IMR-90 (cell line): ENCODE data around the gene LYRM2. TPM values are rescaled to one million over a fixed set of nuclear protein-coding genes. Genes with fewer than 3 reads are reported as not detected.

Experiments used
- ATAC-seq: fragments of 200-7000 bp; cut with Tn5 transposase; 2 replicates; pipeline ENCODE4 v1.9.1; 2020; ENCODE audit warnings: low read depth, mild to moderate bottlenecking, moderate library complexity
- Bru-seq: library from RNA; stranded (reverse); fragments of 400-500 nt; gene quantifications from one replicate; lab custom pipeline; 2021; lab: Mats Ljungman, UMichigan
- BruChase-seq, 2 experiments: library from RNA; stranded (reverse); fragments of 400-500 nt; gene quantifications; one replicate each; lab custom pipeline; 2021; lab: Mats Ljungman, UMichigan
- BruUV-seq: library from RNA; stranded (reverse); fragments of 400-500 nt; replicated peaks from 2 replicates; lab custom pipeline; 2021; lab: Mats Ljungman, UMichigan
- CTCF ChIA-PET: fragments of 300-600 bp; formaldehyde crosslinking; extraction: SDS; loops from one replicate; lab custom pipeline; 2021; ENCODE audit warnings: antibody characterized with exemption; lab: Yijun Ruan, JAX
- POLR2A ChIA-PET: fragments of 300-600 bp; sonication (Branson Sonifier 250); formaldehyde crosslinking; loops from one replicate; lab custom pipeline; 2022; ENCODE audit warnings: antibody characterized with exemption; ENCODE audit not compliant: unreplicated experiment; lab: Charles Lee
- DNase-seq: peaks from one replicate; pipeline ENCODE4 v3.0.0; 2013
- H2AFZ ChIP-seq: replicated peaks from 2 replicates; pipeline ENCODE3; 2013; ENCODE audit warnings: low read length, mild to moderate bottlenecking; ENCODE audit not compliant: poor library complexity
- H2AK5ac ChIP-seq: 2 replicates; pipeline ENCODE4 v1.6.1; 2013; ENCODE audit warnings: low read depth, low read length, inconsistent platforms
- H2AK9ac ChIP-seq: replicated peaks from 2 replicates; pipeline ENCODE3; 2013; ENCODE audit warnings: mild to moderate bottlenecking, low read depth, low read length, moderate library complexity; ENCODE audit not compliant: poor library complexity
- H2BK120ac ChIP-seq: 2 replicates; pipeline ENCODE4 v1.6.1; 2013; ENCODE audit warnings: low read depth, low read length, inconsistent platforms
- H2BK15ac ChIP-seq: 3 replicates; pipeline ENCODE4 v1.6.1; 2013; ENCODE audit warnings: low read depth, low read length, inconsistent platforms
- H2BK20ac ChIP-seq: 2 replicates; pipeline ENCODE4 v1.6.1; 2013; ENCODE audit warnings: low read depth, mild to moderate bottlenecking, inconsistent platforms, low read length, moderate library complexity
- H2BK5ac ChIP-seq: 2 replicates; pipeline ENCODE4 v1.6.1; 2013; ENCODE audit warnings: mild to moderate bottlenecking, low read depth, low read length, inconsistent platforms; ENCODE audit not compliant: poor library complexity, severe bottlenecking
- H3K14ac ChIP-seq: replicated peaks from 2 replicates; pipeline ENCODE4 v1.6.1; 2013; ENCODE audit warnings: low read depth, low read length, inconsistent platforms
- H3K18ac ChIP-seq: 2 replicates; pipeline ENCODE4 v1.6.1; 2013; ENCODE audit warnings: low read depth, low read length, control low read depth
- H3K23ac ChIP-seq: 2 replicates; pipeline ENCODE4 v1.6.1; 2013; ENCODE audit warnings: low read depth, low read length, inconsistent platforms
- H3K27ac ChIP-seq: 2 replicates; pipeline ENCODE4 v1.5.1; 2013; ENCODE audit warnings: mild to moderate bottlenecking, control low read depth, low read length; ENCODE audit not compliant: insufficient read depth
- H3K27me3 ChIP-seq: 2 replicates; pipeline ENCODE4 v1.6.1; 2013; ENCODE audit warnings: low read length; ENCODE audit not compliant: control insufficient read depth, insufficient read depth
- H3K36me3 ChIP-seq: 2 replicates; pipeline ENCODE4 v1.6.1; 2013; ENCODE audit warnings: low read length, mixed read lengths; ENCODE audit not compliant: control insufficient read depth, insufficient read depth
- H3K4ac ChIP-seq: 2 replicates; pipeline ENCODE4 v1.6.1; 2013; ENCODE audit warnings: low read depth, low read length, inconsistent platforms
- H3K4me1 ChIP-seq: 2 replicates; pipeline ENCODE4 v1.6.1; 2013; ENCODE audit warnings: low read length, mixed read lengths; ENCODE audit not compliant: control insufficient read depth, insufficient read depth
- H3K4me2 ChIP-seq: 2 replicates; pipeline ENCODE4 v1.6.1; 2013; ENCODE audit warnings: low read depth, mild to moderate bottlenecking, control low read depth, low read length, moderate library complexity
- H3K4me3 ChIP-seq: 2 replicates; pipeline ENCODE4 v1.5.1; 2013; ENCODE audit warnings: low read depth, mild to moderate bottlenecking, control low read depth, low read length, moderate library complexity; ENCODE audit not compliant: insufficient read depth
- H3K56ac ChIP-seq: 2 replicates; pipeline ENCODE4 v1.6.1; 2013; ENCODE audit warnings: low read length, inconsistent platforms; ENCODE audit not compliant: insufficient read depth; ENCODE audit errors: extremely low read depth
- H3K79me1 ChIP-seq, 2 experiments: 2 replicates each; pipeline ENCODE4 v1.6.1; 2013; ENCODE audit warnings: low read length in 2 of 2, inconsistent platforms in 1 of 2, low read depth in 1 of 2
- H3K9ac ChIP-seq: 2 replicates; pipeline ENCODE4 v1.6.1; 2013; ENCODE audit warnings: low read depth, low read length, control low read depth
- H3K9me1 ChIP-seq: 2 replicates; pipeline ENCODE4 v1.6.1; 2013; ENCODE audit warnings: low read length, inconsistent platforms; ENCODE audit not compliant: insufficient read depth
- H3K9me3 ChIP-seq: 2 replicates; pipeline ENCODE4 v1.6.1; 2013; ENCODE audit warnings: low read length; ENCODE audit not compliant: control insufficient read depth, insufficient read depth
- H4K20me1 ChIP-seq: 2 replicates; pipeline ENCODE4 v1.6.1; 2013; ENCODE audit warnings: low read length, inconsistent platforms; ENCODE audit not compliant: insufficient read depth
- H4K5ac ChIP-seq: 2 replicates; pipeline ENCODE4 v1.6.1; 2013; ENCODE audit warnings: mild to moderate bottlenecking, low read depth, low read length, control low read depth
- H4K8ac ChIP-seq, 2 experiments: 2 replicates each; pipeline ENCODE4 v1.6.1; 2013; ENCODE audit warnings: low read depth in 2 of 2, low read length in 2 of 2, control low read depth in 1 of 2, inconsistent platforms in 1 of 2
- H4K91ac ChIP-seq: 2 replicates; pipeline ENCODE4 v1.6.1; 2013; ENCODE audit warnings: low read depth, low read length, inconsistent platforms; ENCODE audit not compliant: insufficient read depth
- BHLHE40 ChIP-seq: fragments of 150-350 bp; IDR thresholded peaks from 2 replicates; pipeline ENCODE4 v1.6.1; 2016; ENCODE audit warnings: mild to moderate bottlenecking, low read depth, low read length
- MXI1 ChIP-seq: IDR thresholded peaks from 2 replicates; pipeline ENCODE4 v1.6.1; 2012; ENCODE audit warnings: low read depth, mild to moderate bottlenecking, low read length, moderate library complexity, borderline replicate concordance
- POLR2A ChIP-seq: IDR thresholded peaks from 2 replicates; pipeline ENCODE4 v1.6.1; 2012; ENCODE audit warnings: mild to moderate bottlenecking, low read depth, low read length
- WGBS, 2 experiments: methylation state at CpG; one replicate each; pipeline versions ENCODE4 v1.1.5 to v1.1.7; 2013; ENCODE audit warnings: missing lambda C conversion rate in 2 of 2; ENCODE audit not compliant: insufficient read length in 1 of 2; ENCODE audit errors: extremely low coverage in 2 of 2; 5-methylcytosine and 5-hydroxymethylcytosine counted together
- dilution Hi-C: fragments of 300-500 bp; cut with HindIII; formaldehyde crosslinking; loops from one replicate; pipeline ENCODE4 v1.14.3; 2018; ENCODE audit warnings: low sequenced_read_pairs; ENCODE audit not compliant: unreplicated experiment
- in situ Hi-C: fragments of 300-500 bp; cut with MboI; formaldehyde crosslinking; loops from 3 replicates; pipeline ENCODE4 v1.14.3; 2019; ENCODE audit warnings: low sequenced_read_pairs, inconsistent platforms, mixed read lengths
- intact Hi-C: fragments of 100-400 bp; cut with micrococcal nuclease; formaldehyde crosslinking; loops from 2 replicates; pipeline ENCODE4 v1.10.0; 2022
- long read RNA-seq: library from polyadenylated mRNA; unstranded; transcript quantifications from one replicate; pipeline ENCODE4 v2.0.0, GENCODE V29; 2021; ENCODE audit not compliant: unreplicated experiment
- polyA plus RNA-seq, 3 experiments: library from polyadenylated mRNA; depleted of rRNA; stranded (reverse); fragments of >200 nt; gene quantifications; 2 replicates each; pipeline ENCODE4 v1.2.3, GENCODE V29; 2012; ENCODE audit warnings: low replicate concordance in 1 of 3
- total RNA-seq: library from RNA; depleted of rRNA; stranded (reverse); fragments of >200 nt; gene quantifications from 2 replicates; pipeline ENCODE4 v1.2.3, GENCODE V29; 2012; rRNA removed
- TF ChIP-seq, protein P1 (sequence below): fragments of 150-350 bp; IDR thresholded peaks from 2 replicates; pipeline ENCODE4 v1.6.1; 2016; ENCODE audit warnings: low read depth, mild to moderate bottlenecking, low read length, moderate library complexity, borderline replicate concordance
- TF ChIP-seq, protein P2 (sequence below): conservative IDR thresholded peaks from 2 replicates; pipeline ENCODE4 v1.5.1; 2012; ENCODE audit warnings: mild to moderate bottlenecking, low read depth, low read length, improper control_type of control experiment

The LYRM2 gene
- total RNA-seq (22.8 and 24.0 TPM in 2 replicates), polyA plus RNA-seq (2012; rRNA removed) (14.0 and 14.8 TPM in 2 replicates), Bru-seq, nascent RNA (percentile 40 among the genes with signal in this experiment), BruChase-seq, experiment 1, labeled RNA remaining after a 6-hour chase (percentile 53 among the genes with signal in this experiment), BruChase-seq, experiment 2, labeled RNA remaining after a 2-hour chase (percentile 50 among the genes with signal in this experiment)
- polyA plus RNA-seq (2012; cell fraction: cytosol; rRNA removed) = 1.7 and 2.3 TPM in 2 replicates
- polyA plus RNA-seq (2012; cell fraction: nucleus; rRNA removed; ENCODE audit: low replicate concordance) = 0.40 and 3.2 TPM in 2 replicates
- long read RNA-seq, full-length matches to known transcripts = 27 of 30 reads
- long read RNA-seq, partial matches to known transcripts = 0 of 30 reads
- long read RNA-seq, other reads (novel, unspliced or antisense) = 3 of 30 reads

GRCh38 chr6:89638320-89639195, at the start of gene LYRM2:
Gene LYRM2 (minus strand): TSS chr6:89638747. CDS start chr6:89638716, 31 bp downstream.
- Histone ChIP-seq H2AK5ac (peak within 1 kb of the TSS; percentile 33; the same call in 1 of the 2 replicates), H2AFZ (peak within 1 kb of the TSS; percentile 99), H3K23ac (peak within 1 kb of the TSS; percentile 95), H3K27ac (peak within 1 kb of the TSS; percentile 89), H3K9me1 (no peaks in the 10 kb centered on the region), H4K91ac (peak within 1 kb of the TSS; percentile 98), H3K9me3 (no peaks in the 10 kb centered on the region), H3K14ac (peak within 1 kb of the TSS; percentile 96), H3K4me1 (no peaks in the 10 kb centered on the region; the same call in 1 of the 2 replicates), H3K56ac (peak within 1 kb of the TSS; percentile 95), H4K5ac (peak within 1 kb of the TSS; percentile 95), H2BK120ac (peak within 1 kb of the TSS; percentile 93), H2BK20ac (0 out of 2 replicates have a peak within 1 kb of the TSS, but pooled peaks have one; percentile 36), H2BK15ac (no peak within 1 kb of the TSS; the same call in 2 of the 3 replicates), H3K4me2 (peak within 1 kb of the TSS; percentile 77), H3K79me1 (peaks cover 10 to 13% of the 10 kb centered on the region in 2 experiments; a peak in 3 of 4 replicates), H4K8ac (peak within 1 kb of the TSS; percentile 57 to 99), H2BK5ac (peak within 1 kb of the TSS; percentile 94), H2AK9ac (peak within 1 kb of the TSS; percentile 93), H3K9ac (peak within 1 kb of the TSS; percentile 85), H3K27me3 (no peaks in the 10 kb centered on the region), H3K4me3 (peak within 1 kb of the TSS; percentile 79), H4K20me1 (no peaks in the 10 kb centered on the region), H3K18ac (peak within 1 kb of the TSS; percentile 93), H3K36me3 (peaks cover 4% of the 10 kb centered on the region), H3K4ac (peak within 1 kb of the TSS; percentile 93)
- CTCF ChIA-PET = interaction anchor here (1.1 kb wide), 1 partner anchor 9 kb away, joined by 4 read pairs; no protein-coding TSS in a partner anchor
- BruUV-seq = no TSS peak
- ATAC-seq (peak; percentile 98), DNase-seq (peak; percentile 90)
- intact Hi-C loops (no loop called here), in situ Hi-C loops (no loop called here), dilution Hi-C loops (no loop called here)
- TF ChIP-seq POLR2A (peak; percentile 89), BHLHE40 (peak; percentile 78; the same call in 1 of the 2 replicates), MXI1 (peak; percentile 73; the same call in 1 of the 2 replicates)
- TF ChIP-seq, protein P1, sequence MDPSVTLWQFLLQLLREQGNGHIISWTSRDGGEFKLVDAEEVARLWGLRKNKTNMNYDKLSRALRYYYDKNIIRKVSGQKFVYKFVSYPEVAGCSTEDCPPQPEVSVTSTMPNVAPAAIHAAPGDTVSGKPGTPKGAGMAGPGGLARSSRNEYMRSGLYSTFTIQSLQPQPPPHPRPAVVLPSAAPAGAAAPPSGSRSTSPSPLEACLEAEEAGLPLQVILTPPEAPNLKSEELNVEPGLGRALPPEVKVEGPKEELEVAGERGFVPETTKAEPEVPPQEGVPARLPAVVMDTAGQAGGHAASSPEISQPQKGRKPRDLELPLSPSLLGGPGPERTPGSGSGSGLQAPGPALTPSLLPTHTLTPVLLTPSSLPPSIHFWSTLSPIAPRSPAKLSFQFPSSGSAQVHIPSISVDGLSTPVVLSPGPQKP = no peak
- TF ChIP-seq, protein P2, sequence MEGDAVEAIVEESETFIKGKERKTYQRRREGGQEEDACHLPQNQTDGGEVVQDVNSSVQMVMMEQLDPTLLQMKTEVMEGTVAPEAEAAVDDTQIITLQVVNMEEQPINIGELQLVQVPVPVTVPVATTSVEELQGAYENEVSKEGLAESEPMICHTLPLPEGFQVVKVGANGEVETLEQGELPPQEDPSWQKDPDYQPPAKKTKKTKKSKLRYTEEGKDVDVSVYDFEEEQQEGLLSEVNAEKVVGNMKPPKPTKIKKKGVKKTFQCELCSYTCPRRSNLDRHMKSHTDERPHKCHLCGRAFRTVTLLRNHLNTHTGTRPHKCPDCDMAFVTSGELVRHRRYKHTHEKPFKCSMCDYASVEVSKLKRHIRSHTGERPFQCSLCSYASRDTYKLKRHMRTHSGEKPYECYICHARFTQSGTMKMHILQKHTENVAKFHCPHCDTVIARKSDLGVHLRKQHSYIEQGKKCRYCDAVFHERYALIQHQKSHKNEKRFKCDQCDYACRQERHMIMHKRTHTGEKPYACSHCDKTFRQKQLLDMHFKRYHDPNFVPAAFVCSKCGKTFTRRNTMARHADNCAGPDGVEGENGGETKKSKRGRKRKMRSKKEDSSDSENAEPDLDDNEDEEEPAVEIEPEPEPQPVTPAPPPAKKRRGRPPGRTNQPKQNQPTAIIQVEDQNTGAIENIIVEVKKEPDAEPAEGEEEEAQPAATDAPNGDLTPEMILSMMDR = no peak
- WGBS, 2 experiments = 0% methylated on average over 23 of the region's 58 CpGs; no CpG with 5 or more reads in 1 of the 2 experiments
- POLR2A ChIA-PET = interaction anchor here (0.5 to 0.7 kb wide), 2 partner anchors 8 to 852 kb away, joined by 3 to 4 read pairs; no protein-coding TSS in a partner anchor
